Amygdala (tissue), 56 donors: Measurements from ENCODE around the gene GCAT.

Source experiments
- DNase-seq, 56 donors: peaks; one replicate each; lab custom pipeline; 2025; lab: John Stamatoyannopoulos, UW

Gene GCAT

GRCh38 chr22:37806409-37807333 lies 1.1 kb upstream of the GCAT start:
- DNase-seq, result peak in 5 of 56 donors; percentile 10 to 20 (median 14)

- DNase-seq, result peak in 1 of 56 donors; percentile 27
Measured at GRCh38 chr22:37808294-37808657, 542 bp downstream of the GCAT start.

GRCh38 chr22:37809672-37810333 lies 2.1 kb downstream of the GCAT start:
- DNase-seq, result no peak

- no peak for DNase-seq
Measured at GRCh38 chr22:37811867-37812266, 4.1 kb downstream of the GCAT start.

- DNase-seq, result no peak
Measured at GRCh38 chr22:37812869-37813678, 5.3 kb downstream of the GCAT start.

- no peak for DNase-seq
Measured at GRCh38 chr22:37815593-37815992, 7.9 kb downstream of the GCAT start.

- no peak for DNase-seq
Measured at GRCh38 chr22:37816543-37817180, 8.9 kb downstream of the GCAT start.

- DNase-seq, result peak in 52 of 56 donors; percentile 24 to 86 (median 71)
Measured at GRCh38 chr22:37817705-37818408, 10.1 kb downstream of the GCAT start.

- peak in 22 of 56 donors; percentile 7 to 54 (median 31) for DNase-seq
Measured at GRCh38 chr22:37818409-37819104, 10.8 kb downstream of the GCAT start.

- no peak for DNase-seq
Measured at GRCh38 chr22:37819105-37819433, 11.3 kb downstream of the GCAT start.

GRCh38 chr22:37820350-37820749 lies 12.6 kb downstream of the GCAT start:
- DNase-seq, result no peak

- no peak for DNase-seq
Measured at GRCh38 chr22:37822079-37822833, 14.5 kb downstream of the GCAT start.

- no peak for DNase-seq
Measured at GRCh38 chr22:37823134-37823985, 15.6 kb downstream of the GCAT start, which contains the start of gene GALR3. GALR3 (plus strand) TSS chr22:37823382; CDS start chr22:37823407, 25 bp downstream.

GRCh38 chr22:37824674-37825641 lies 17.2 kb downstream of the GCAT start:
- DNase-seq, result peak in 1 of 56 donors; percentile 29

GRCh38 chr22:37827056-37827455 lies 19.3 kb downstream of the GCAT start:
- peak in 39 of 56 donors; percentile 10 to 77 (median 45) for DNase-seq
